ENCODE measurements around the gene TBC1D5.
"Not testable (repeated sequence)": the region's sequence is repeated elsewhere in the genome, so short reads cannot be mapped to it uniquely, and the experiment has no call there.

The TBC1D5 gene

GRCh38 chr3:17130956-17131355, 611.5 kb downstream of the TBC1D5 start:
- Mint-ChIP-seq H3K9me3 (peaks cover 25% of the 10 kb centered on the region), H3K36me3 (ENCODE audit: low read depth) (no peaks in the 10 kb centered on the region), H3K4me3 (no peak overlapping the region), H3K4me1 (peaks cover 17% of the 10 kb centered on the region), H3K27ac (no peak overlapping the region), H3K27me3 (ENCODE audit: low read depth, poor library complexity) (peaks cover 15% of the 10 kb centered on the region)
- no peak for TF ChIP-seq CTCF (IDR thresholded peaks at IDR 0.05)
- DNase-seq = no peak

- Mint-ChIP-seq H3K9me3 (peaks cover 25% of the 10 kb centered on the region), H3K36me3 (ENCODE audit: low read depth) (no peaks in the 10 kb centered on the region), H3K4me3 (no peak overlapping the region), H3K4me1 (peaks cover 9% of the 10 kb centered on the region), H3K27me3 (ENCODE audit: low read depth, poor library complexity) (peaks cover 18% of the 10 kb centered on the region), H3K27ac (no peak overlapping the region)
- DNase-seq = no peak
- no peak for TF ChIP-seq CTCF (IDR thresholded peaks at IDR 0.05)
These were observed 612.9 kb downstream of the TBC1D5 start for GRCh38 chr3:17129556-17129955.

GRCh38 chr3:17128671-17129070, 613.8 kb downstream of the TBC1D5 start:
- H3K4me3 Mint-ChIP-seq; H3K4me1 Mint-ChIP-seq; H3K27ac Mint-ChIP-seq; DNase-seq; H3K36me3 Mint-ChIP-seq (ENCODE audit: low read depth): not testable (repeated sequence)
- Mint-ChIP-seq H3K9me3 (peaks cover 25% of the 10 kb centered on the region), H3K27me3 (ENCODE audit: low read depth, poor library complexity) (peaks cover 19% of the 10 kb centered on the region)

GRCh38 chr3:17125738-17126442, 616.5 kb downstream of the TBC1D5 start:
- peaks cover 9% of the 10 kb centered on the region for H3K27me3 Mint-ChIP-seq (ENCODE audit: low read depth, poor library complexity)
- H3K36me3 Mint-ChIP-seq (ENCODE audit: low read depth) = no peaks in the 10 kb centered on the region
- no peak overlapping the region for H3K27ac Mint-ChIP-seq
- DNase-seq = no peak
- H3K4me3 Mint-ChIP-seq = no peak overlapping the region
- H3K4me1 Mint-ChIP-seq = no peaks in the 10 kb centered on the region
- H3K9me3 Mint-ChIP-seq = peaks cover 35% of the 10 kb centered on the region
- TF ChIP-seq CTCF (IDR thresholded peaks at IDR 0.05) = no peak

GRCh38 chr3:17122758-17123157, 619.7 kb downstream of the TBC1D5 start:
- DNase-seq = no peak

GRCh38 chr3:17121336-17121735, 621.1 kb downstream of the TBC1D5 start:
- Mint-ChIP-seq H3K9me3 (peaks cover 27% of the 10 kb centered on the region), H3K27me3 (ENCODE audit: low read depth, poor library complexity) (peaks cover 14% of the 10 kb centered on the region), H3K36me3 (ENCODE audit: low read depth) (no peaks in the 10 kb centered on the region), H3K4me1 (no peaks in the 10 kb centered on the region), H3K27ac (no peak overlapping the region), H3K4me3 (no peak overlapping the region)
- no peak for TF ChIP-seq CTCF (IDR thresholded peaks at IDR 0.05)
- DNase-seq = no peak

More at GRCh38 chr3:17122758-17123157, 619.7 kb downstream of the TBC1D5 start:
- H3K4me3 Mint-ChIP-seq = no peak overlapping the region
- peaks cover 23% of the 10 kb centered on the region for H3K9me3 Mint-ChIP-seq
- H3K36me3 Mint-ChIP-seq (ENCODE audit: low read depth) = no peaks in the 10 kb centered on the region
- no peak overlapping the region for H3K27ac Mint-ChIP-seq
- no peaks in the 10 kb centered on the region for H3K4me1 Mint-ChIP-seq
- no peak for TF ChIP-seq CTCF (IDR thresholded peaks at IDR 0.05)
- peaks cover 14% of the 10 kb centered on the region for H3K27me3 Mint-ChIP-seq (ENCODE audit: low read depth, poor library complexity)

All from nephron progenitor cell (in vitro differentiated cells).